Breast epithelium (tissue), 4 donors: ENCODE measurements around the gene CHRNA1. TPM values are rescaled to one million over a fixed set of nuclear protein-coding genes. Genes with fewer than 3 reads are reported as not detected.

Experiments
- DNase-seq, 2 donors: peaks; one replicate each; pipeline ENCODE4 v3.0.0-alpha.2; 2019; ENCODE audit warnings: low spot score in 2 of 2
- H3K27ac ChIP-seq, 2 donors: fragments of 200-600 bp; sonication (generic) in 1 of 2; one replicate each; pipeline ENCODE4 v1.5.1; 2016 to 2019; ENCODE audit warnings: mild to moderate bottlenecking in 1 of 2
- H3K27me3 ChIP-seq, 2 donors: fragments of 200-600 bp; sonication (generic) in 1 of 2; one replicate each; pipeline versions ENCODE4 v1.5.1 to v1.6.0; 2017 to 2019; ENCODE audit warnings: control low read depth in 1 of 2, mild to moderate bottlenecking in 1 of 2
- H3K36me3 ChIP-seq: fragments of 200-600 bp; one replicate; pipeline ENCODE4 v1.5.1; 2019
- H3K4me1 ChIP-seq, 2 donors: fragments of 200-600 bp; sonication (generic); one replicate each; pipeline ENCODE4 v1.5.1; 2016 to 2019; ENCODE audit warnings: control low read depth in 1 of 2
- H3K4me3 ChIP-seq, 3 donors: fragments of 200-600 bp; sonication (generic); 1 replicate in 2 of 3; 2 replicates in 1 of 3; pipeline ENCODE4 v1.5.1; 2016 to 2019; ENCODE audit warnings: mild to moderate bottlenecking in 3 of 3, moderate library complexity in 2 of 3
- H3K9me3 ChIP-seq, 2 donors: fragments of 200-600 bp; sonication (generic) in 1 of 2; one replicate each; pipeline ENCODE4 v1.5.1; 2016 to 2019; ENCODE audit warnings: control low read depth in 1 of 2
- POLR2A ChIP-seq: fragments of 450-650 bp; IDR thresholded peaks from one replicate; pipeline ENCODE4 v1.6.1; 2016; ENCODE audit warnings: antibody characterized with exemption, mild to moderate bottlenecking, moderate library complexity
- POLR2AphosphoS5 ChIP-seq, 3 donors: sonication (generic); formaldehyde crosslinking; IDR thresholded peaks; one replicate each; pipeline ENCODE4 v1.6.1; 2017; ENCODE audit warnings: antibody characterized with exemption in 3 of 3
- intact Hi-C: fragments of 100-400 bp; cut with DNase I; formaldehyde crosslinking; loops from one replicate; pipeline ENCODE4 v1.15.1; 2023; ENCODE audit warnings: low total_unique reads
- total RNA-seq, 3 donors: library from RNA; depleted of rRNA; stranded (reverse); fragments of >200 nt; gene quantifications; one replicate each; pipeline ENCODE4 v1.1.0, GENCODE V29; 2016
- TF ChIP-seq, protein P1 (sequence below), 3 donors: fragments of 450-650 bp; IDR thresholded peaks; one replicate each; pipeline ENCODE4 v1.5.1; 2016 to 2017; ENCODE audit warnings: antibody characterized with exemption in 3 of 3, mild to moderate bottlenecking in 3 of 3, moderate library complexity in 3 of 3

CHRNA1 gene
- total RNA-seq, 3 donors from 2014 or later, result 8.2 TPM; not detected in 2

DNA sequence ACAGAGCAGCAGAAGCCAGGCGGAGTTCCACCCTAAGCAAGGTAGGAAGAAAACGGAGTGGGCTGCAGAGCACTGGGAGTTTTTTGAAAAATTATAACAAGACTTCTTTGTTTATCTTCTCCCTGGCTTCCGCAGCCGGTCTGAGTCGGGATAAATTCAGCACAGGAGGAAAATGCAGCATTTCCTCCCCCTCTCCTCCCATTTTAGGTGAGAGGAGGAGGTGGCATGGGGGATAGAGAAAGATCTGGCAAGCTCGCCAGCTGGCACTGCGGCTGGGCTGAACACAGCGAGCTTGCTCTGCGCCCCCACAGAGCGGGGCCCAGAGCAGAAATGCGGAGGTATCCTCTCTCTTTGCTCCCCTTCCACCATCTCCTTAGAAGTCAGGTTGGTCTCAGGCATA, 17.7 kb upstream of the CHRNA1 start:
- DNase-seq, result no peak
- no peaks in the 10 kb centered on the region for H3K9me3 ChIP-seq
- peak overlapping the region in 1 of 2 donors; percentile 26 for H3K27ac ChIP-seq
- peak overlapping the region in 1 of 3 donors; percentile 25 for H3K4me3 ChIP-seq
- H3K4me1 ChIP-seq, result no peaks in the 10 kb centered on the region
- no peak for TF ChIP-seq POLR2AphosphoS5 (IDR thresholded peaks at IDR 0.05)
- TF ChIP-seq, protein P1, sequence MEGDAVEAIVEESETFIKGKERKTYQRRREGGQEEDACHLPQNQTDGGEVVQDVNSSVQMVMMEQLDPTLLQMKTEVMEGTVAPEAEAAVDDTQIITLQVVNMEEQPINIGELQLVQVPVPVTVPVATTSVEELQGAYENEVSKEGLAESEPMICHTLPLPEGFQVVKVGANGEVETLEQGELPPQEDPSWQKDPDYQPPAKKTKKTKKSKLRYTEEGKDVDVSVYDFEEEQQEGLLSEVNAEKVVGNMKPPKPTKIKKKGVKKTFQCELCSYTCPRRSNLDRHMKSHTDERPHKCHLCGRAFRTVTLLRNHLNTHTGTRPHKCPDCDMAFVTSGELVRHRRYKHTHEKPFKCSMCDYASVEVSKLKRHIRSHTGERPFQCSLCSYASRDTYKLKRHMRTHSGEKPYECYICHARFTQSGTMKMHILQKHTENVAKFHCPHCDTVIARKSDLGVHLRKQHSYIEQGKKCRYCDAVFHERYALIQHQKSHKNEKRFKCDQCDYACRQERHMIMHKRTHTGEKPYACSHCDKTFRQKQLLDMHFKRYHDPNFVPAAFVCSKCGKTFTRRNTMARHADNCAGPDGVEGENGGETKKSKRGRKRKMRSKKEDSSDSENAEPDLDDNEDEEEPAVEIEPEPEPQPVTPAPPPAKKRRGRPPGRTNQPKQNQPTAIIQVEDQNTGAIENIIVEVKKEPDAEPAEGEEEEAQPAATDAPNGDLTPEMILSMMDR (IDR thresholded peaks at IDR 0.05), result no peak
- no peak for TF ChIP-seq POLR2A
- H3K36me3 ChIP-seq, result no peaks in the 10 kb centered on the region
- no peaks in the 10 kb centered on the region for H3K27me3 ChIP-seq
- intact Hi-C loops, result no loop called here

DNA sequence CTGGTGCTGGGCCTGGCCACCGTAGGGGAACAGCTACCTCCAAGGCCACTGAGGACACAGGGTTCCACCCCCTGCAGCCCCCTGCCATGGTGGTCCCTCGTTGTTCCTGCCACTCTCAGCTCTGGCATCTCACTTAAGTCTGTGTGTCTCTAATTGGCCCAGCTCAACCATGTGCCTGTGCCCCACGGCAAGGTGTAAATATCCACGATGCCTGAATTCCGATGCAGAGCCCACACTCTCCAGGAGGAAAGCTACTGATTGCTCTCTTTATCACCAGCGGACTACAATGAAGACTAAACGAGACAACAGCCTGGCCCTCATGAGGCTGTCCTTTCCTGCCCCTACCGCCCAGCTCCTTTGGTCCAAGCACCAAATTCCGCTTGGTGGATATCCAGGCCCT, 17.0 kb upstream of the CHRNA1 start:
- Histone ChIP-seq H3K36me3 (no peaks in the 10 kb centered on the region), H3K4me1 (no peaks in the 10 kb centered on the region), H3K4me3 (no peak overlapping the region), H3K27ac (no peak overlapping the region), H3K27me3 (no peaks in the 10 kb centered on the region), H3K9me3 (no peaks in the 10 kb centered on the region)
- no peak for TF ChIP-seq POLR2AphosphoS5 (IDR thresholded peaks at IDR 0.05)
- TF ChIP-seq POLR2A, result no peak
- TF ChIP-seq, protein P1 (IDR thresholded peaks at IDR 0.05), result no peak
- intact Hi-C loops, result no loop called here
- DNase-seq, result no peak

DNA sequence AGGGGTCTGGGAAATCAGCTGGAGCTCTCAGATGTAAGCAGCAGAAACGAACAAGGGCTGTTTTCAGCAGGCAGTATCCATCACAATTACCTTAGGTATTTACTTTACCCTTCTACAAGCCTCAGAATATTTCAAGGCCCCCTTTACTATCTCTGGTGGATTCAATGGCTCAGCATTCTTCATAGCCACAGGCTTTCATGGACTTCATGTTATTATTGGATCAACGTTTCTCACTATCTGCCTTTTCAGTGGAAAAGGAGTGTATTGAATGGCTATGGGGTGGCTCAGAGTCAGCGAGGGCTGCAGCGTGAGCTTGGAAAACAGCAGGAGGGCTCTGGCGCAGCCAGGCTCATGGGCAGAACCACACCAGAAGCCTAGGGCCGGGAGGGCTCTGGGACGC, 16.6 kb upstream of the CHRNA1 start:
- Histone ChIP-seq H3K36me3 (no peaks in the 10 kb centered on the region), H3K27ac (peak overlapping the region in 1 of 2 donors; percentile 79), H3K4me3 (no peak overlapping the region), H3K27me3 (no peaks in the 10 kb centered on the region), H3K4me1 (no peaks in the 10 kb centered on the region), H3K9me3 (no peaks in the 10 kb centered on the region)
- no peak for DNase-seq
- intact Hi-C loops, result no loop called here
- TF ChIP-seq, protein P1 (IDR thresholded peaks at IDR 0.05), result no peak
- TF ChIP-seq POLR2A (no peak), POLR2AphosphoS5 (IDR thresholded peaks at IDR 0.05) (no peak)

DNA sequence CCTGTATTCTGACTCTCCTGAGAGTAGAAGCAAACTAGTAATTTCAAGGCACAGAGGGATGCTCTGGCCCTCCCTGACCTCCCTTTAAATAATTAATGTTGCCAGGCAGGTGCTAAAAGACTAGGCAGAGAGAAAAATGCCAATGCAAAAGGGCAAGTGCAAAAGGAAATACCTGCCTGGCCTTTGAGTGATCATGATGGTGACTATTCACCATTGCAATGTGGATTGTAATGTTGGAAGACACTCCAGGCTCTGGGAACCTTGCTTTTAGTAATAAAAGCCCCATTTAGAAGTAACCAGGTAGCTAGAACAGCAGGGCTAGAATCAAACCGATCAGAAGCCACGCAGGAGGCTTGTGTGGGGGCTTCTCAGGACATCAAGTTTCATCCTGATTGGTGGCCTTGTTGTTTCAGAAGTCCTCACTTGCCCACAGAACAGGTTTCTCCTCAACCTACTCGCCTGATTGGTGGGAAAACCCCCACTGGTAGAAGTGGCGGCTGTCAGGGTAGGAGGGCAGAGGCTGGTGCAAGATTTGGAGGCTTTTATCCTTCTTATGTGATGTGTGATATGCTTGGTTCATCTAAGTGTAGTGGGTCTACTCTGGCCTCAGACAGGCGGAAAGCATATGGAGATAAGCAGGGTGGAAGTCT, 16.0 kb upstream of the CHRNA1 start:
- Histone ChIP-seq H3K36me3 (no peaks in the 10 kb centered on the region), H3K27ac (peak overlapping the region; percentile 79 to 89), H3K4me3 (no peak overlapping the region), H3K9me3 (no peaks in the 10 kb centered on the region), H3K4me1 (no peaks in the 10 kb centered on the region), H3K27me3 (no peaks in the 10 kb centered on the region)
- TF ChIP-seq POLR2AphosphoS5 (IDR thresholded peaks at IDR 0.05) (no peak), POLR2A (no peak)
- TF ChIP-seq, protein P1 (IDR thresholded peaks at IDR 0.05), result no peak
- intact Hi-C loops, result no loop called here
- no peak for DNase-seq

DNA sequence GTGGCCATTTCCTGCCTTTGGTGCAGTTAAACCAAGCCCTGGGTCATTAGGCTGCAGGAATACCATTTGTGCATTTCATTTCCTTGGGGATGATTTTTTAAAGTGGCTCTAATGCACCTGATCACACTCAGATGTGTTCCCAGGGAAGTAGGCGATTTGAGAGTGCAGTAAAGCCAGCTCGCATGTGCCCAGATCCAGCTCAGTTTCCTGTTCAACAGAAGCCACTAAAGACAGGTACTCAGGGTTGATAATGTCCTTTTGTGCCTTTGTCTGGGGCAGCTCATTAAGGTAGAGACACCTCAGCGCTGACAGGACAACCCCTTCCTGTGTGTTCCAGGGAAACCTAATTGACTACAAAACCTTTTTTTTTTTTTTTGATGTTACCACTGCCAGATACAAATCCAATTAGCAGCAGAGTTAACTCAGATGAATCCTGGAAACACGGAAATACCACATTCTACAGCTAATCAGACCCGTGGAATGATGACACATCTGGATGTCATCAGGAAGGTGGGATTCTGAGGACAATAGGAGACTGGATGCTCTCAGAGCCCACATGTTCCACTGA, 15.2 kb upstream of the CHRNA1 start:
- Histone ChIP-seq H3K27me3 (no peaks in the 10 kb centered on the region), H3K36me3 (no peaks in the 10 kb centered on the region), H3K4me3 (no peak overlapping the region), H3K4me1 (no peaks in the 10 kb centered on the region), H3K27ac (peak overlapping the region; percentile 79 to 89), H3K9me3 (no peaks in the 10 kb centered on the region)
- no peak for DNase-seq
- no peak for TF ChIP-seq POLR2AphosphoS5 (IDR thresholded peaks at IDR 0.05)
- intact Hi-C loops, result no loop called here
